ENCODE data around the gene TMEM8B. TPM values are rescaled to one million over a fixed set of nuclear protein-coding genes. Genes with fewer than 3 reads are reported as not detected.
A peak's percentile ranks its signal among the peaks of the same experiment; 100 is the strongest.

TMEM8B gene
- total and polyA plus RNA-seq, 10 of the 15 experiments (the other 5 are each of a cell fraction or from before 2014, with no cell fraction given) = 0.19 to 7.6 (median 2.5) TPM

DNA sequence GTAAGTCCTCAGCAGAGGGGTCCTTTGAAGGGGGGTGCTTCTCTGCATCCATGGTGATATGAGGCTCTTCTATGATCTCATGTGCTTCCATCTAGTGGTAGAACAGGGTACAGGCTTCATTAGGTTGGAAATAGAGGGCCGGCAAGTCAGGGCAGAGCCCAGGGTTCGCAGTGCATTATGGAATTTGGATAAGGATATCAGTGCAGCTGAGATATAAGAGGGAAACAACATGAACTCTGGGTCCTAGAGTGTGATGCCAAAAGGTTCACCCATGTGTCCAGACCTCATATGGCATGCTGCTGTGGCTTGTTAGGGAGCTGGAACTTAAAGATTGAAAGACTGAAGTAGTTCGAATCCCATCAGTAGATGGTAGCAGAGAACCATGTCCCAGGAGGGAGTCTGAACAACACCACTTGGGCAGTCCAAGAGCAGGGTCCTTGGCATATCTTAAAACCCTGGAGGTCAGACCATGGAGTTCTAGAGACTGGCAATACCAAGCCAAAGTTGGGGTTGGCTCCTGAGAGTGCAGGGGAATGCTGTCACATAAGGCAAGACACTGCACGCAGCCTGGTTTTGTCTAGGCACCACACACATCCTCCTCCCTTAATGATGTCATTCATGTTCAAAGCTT lies 2.8 kb upstream of the TMEM8B start (continued):
- TF ChIP-seq SMAD5 (IDR thresholded peaks at IDR 0.05; ENCODE audit: low read depth) = no peak
- peak; percentile 73 for TF ChIP-seq NBN (IDR thresholded peaks at IDR 0.05)
- peak; percentile 87; the same call in 1 of the 2 replicates for TF ChIP-seq RB1 (IDR thresholded peaks at IDR 0.05; ENCODE audit: borderline replicate concordance)
- peak; percentile 56 for TF ChIP-seq SMC3 (IDR thresholded peaks at IDR 0.05; ENCODE audit: borderline replicate concordance, low read length)
- peak; percentile 84 for TF ChIP-seq RAD21 (IDR thresholded peaks at IDR 0.05; ENCODE audit: insufficient read depth, low read depth, low read length)
- TF ChIP-seq, protein P1, sequence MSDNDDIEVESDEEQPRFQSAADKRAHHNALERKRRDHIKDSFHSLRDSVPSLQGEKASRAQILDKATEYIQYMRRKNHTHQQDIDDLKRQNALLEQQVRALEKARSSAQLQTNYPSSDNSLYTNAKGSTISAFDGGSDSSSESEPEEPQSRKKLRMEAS (IDR thresholded peaks at IDR 0.05; ENCODE audit: low read depth, low read length) = no peak
- TF ChIP-seq STAT1 (conservative IDR thresholded peaks at IDR 0.05) = 0 out of 2 replicates have a peak, but pooled peaks have one; percentile 33
- TF ChIP-seq SREBF1 (IDR thresholded peaks at IDR 0.05; ENCODE audit: low read length) = no peak
- TF ChIP-seq TARDBP (IDR thresholded peaks at IDR 0.05; ENCODE audit: borderline replicate concordance) = no peak
- TF ChIP-seq ATF7 (IDR thresholded peaks at IDR 0.05; ENCODE audit: low read depth) = peak; percentile 56
- TF ChIP-seq KLF5 (IDR thresholded peaks at IDR 0.05; ENCODE audit: partially characterized antibody) = peak; percentile 57
- TF ChIP-seq SMARCA5 (IDR thresholded peaks at IDR 0.05) = 0 out of 2 replicates have a peak, but pooled peaks have one; percentile 62
- TF ChIP-seq ZNF24 (IDR thresholded peaks at IDR 0.05) = no peak; the same call in 1 of the 2 replicates
- TF ChIP-seq, protein P2, sequence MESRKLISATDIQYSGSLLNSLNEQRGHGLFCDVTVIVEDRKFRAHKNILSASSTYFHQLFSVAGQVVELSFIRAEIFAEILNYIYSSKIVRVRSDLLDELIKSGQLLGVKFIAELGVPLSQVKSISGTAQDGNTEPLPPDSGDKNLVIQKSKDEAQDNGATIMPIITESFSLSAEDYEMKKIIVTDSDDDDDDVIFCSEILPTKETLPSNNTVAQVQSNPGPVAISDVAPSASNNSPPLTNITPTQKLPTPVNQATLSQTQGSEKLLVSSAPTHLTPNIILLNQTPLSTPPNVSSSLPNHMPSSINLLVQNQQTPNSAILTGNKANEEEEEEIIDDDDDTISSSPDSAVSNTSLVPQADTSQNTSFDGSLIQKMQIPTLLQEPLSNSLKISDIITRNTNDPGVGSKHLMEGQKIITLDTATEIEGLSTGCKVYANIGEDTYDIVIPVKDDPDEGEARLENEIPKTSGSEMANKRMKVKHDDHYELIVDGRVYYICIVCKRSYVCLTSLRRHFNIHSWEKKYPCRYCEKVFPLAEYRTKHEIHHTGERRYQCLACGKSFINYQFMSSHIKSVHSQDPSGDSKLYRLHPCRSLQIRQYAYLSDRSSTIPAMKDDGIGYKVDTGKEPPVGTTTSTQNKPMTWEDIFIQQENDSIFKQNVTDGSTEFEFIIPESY (IDR thresholded peaks at IDR 0.05) = 0 out of 2 replicates have a peak, but pooled peaks have one; percentile 22

All from GM12878 (cell line).